CD14-positive monocyte (primary cell): ENCODE data around the gene LSM5. TPM values are rescaled to one million over a fixed set of nuclear protein-coding genes. Genes with fewer than 3 reads are reported as not detected.

Source experiments
- DNase-seq, 3 donors: peaks; one replicate each; pipeline ENCODE4 v3.0.0-alpha.2; 2011 to 2022
- H2AFZ ChIP-seq: 2 replicates; pipeline ENCODE4 v1.6.0; 2012; ENCODE audit warnings: mild to moderate bottlenecking, low read depth, low read length, inconsistent platforms; ENCODE audit not compliant: insufficient read depth, poor library complexity, severe bottlenecking
- H3K27ac ChIP-seq, 2 donors: 1 replicate in 1 of 2; 2 replicates in 1 of 2; pipeline ENCODE4 v1.5.1; 2012 to 2013; ENCODE audit warnings: low read length in 2 of 2, control low read depth in 1 of 2, inconsistent platforms in 1 of 2, low read depth in 1 of 2, mild to moderate bottlenecking in 1 of 2
- H3K27me3 ChIP-seq, 2 donors: one replicate each; pipeline versions ENCODE4 v1.6.0 to v1.6.1; 2011 to 2013; ENCODE audit warnings: low read length in 2 of 2; ENCODE audit not compliant: control insufficient read depth in 2 of 2, insufficient read depth in 2 of 2
- H3K36me3 ChIP-seq, 2 donors: replicated peaks in 1 of 2; 1 replicate in 1 of 2; 2 replicates in 1 of 2; pipeline versions ENCODE4 v1.5.1 to v1.6.1; 2012 to 2013; ENCODE audit warnings: low read length in 2 of 2, control low read depth in 1 of 2, inconsistent platforms in 1 of 2, mild to moderate bottlenecking in 1 of 2; ENCODE audit not compliant: insufficient read depth in 2 of 2, control insufficient read depth in 1 of 2
- H3K4me1 ChIP-seq, 2 donors: 1 replicate in 1 of 2; 2 replicates in 1 of 2; pipeline versions ENCODE4 v1.5.1 to v1.6.1; 2012 to 2013; ENCODE audit warnings: low read length in 2 of 2, control low read depth in 1 of 2, inconsistent platforms in 1 of 2, mild to moderate bottlenecking in 1 of 2, moderate library complexity in 1 of 2; ENCODE audit not compliant: insufficient read depth in 2 of 2, control insufficient read depth in 1 of 2
- H3K4me2 ChIP-seq: replicated peaks from 2 replicates; pipeline ENCODE3; 2012; ENCODE audit warnings: low read length, moderate library complexity, mild to moderate bottlenecking; ENCODE audit not compliant: poor library complexity, severe bottlenecking; ENCODE audit errors: extremely low read depth
- H3K4me3 ChIP-seq, 3 experiments: fragments of 200-600 bp in 1 of 3; sonication (generic) in 1 of 3; replicated peaks in 1 of 3; 1 replicate in 2 of 3; 2 replicates in 1 of 3; pipeline ENCODE4 v1.5.1; 2011 to 2013; ENCODE audit warnings: low read length in 3 of 3, mild to moderate bottlenecking in 3 of 3, control low read depth in 2 of 3, low read depth in 2 of 3, inconsistent platforms in 1 of 3, moderate library complexity in 1 of 3
- H3K79me2 ChIP-seq: 2 replicates; pipeline ENCODE4 v1.6.0; 2012; ENCODE audit warnings: mild to moderate bottlenecking, control low read depth, inconsistent platforms, low read length, moderate library complexity; ENCODE audit not compliant: insufficient read depth
- H3K9ac ChIP-seq: 2 replicates; pipeline ENCODE4 v1.6.0; 2017; ENCODE audit warnings: low read length, mild to moderate bottlenecking; ENCODE audit not compliant: insufficient read depth, poor library complexity, severe bottlenecking
- H3K9me3 ChIP-seq, 2 donors: replicated peaks in 1 of 2; 1 replicate in 1 of 2; 2 replicates in 1 of 2; pipeline versions ENCODE4 v1.5.1 to v1.6.1; 2012 to 2013; ENCODE audit warnings: low read length in 2 of 2, control low read depth in 1 of 2; ENCODE audit not compliant: control insufficient read depth in 1 of 2, insufficient read depth in 1 of 2
- H4K20me1 ChIP-seq: 2 replicates; pipeline ENCODE4 v1.6.0; 2012; ENCODE audit warnings: mild to moderate bottlenecking, low read length, control low read depth, moderate library complexity; ENCODE audit not compliant: insufficient read depth
- H3K27ac Mint-ChIP-seq, 7 donors: one replicate each; pipeline ENCODE4 v1.8.0; 2020; ENCODE audit warnings: mild to moderate bottlenecking in 7 of 7, mixed read lengths in 7 of 7, moderate library complexity in 6 of 7, inconsistent platforms in 2 of 7
- H3K27me3 Mint-ChIP-seq, 3 donors: one replicate each; pipeline ENCODE4 v1.8.0; 2021 to 2022; ENCODE audit warnings: low read depth in 3 of 3, mild to moderate bottlenecking in 3 of 3, mixed read lengths in 3 of 3, moderate library complexity in 3 of 3, inconsistent platforms in 1 of 3
- H3K36me3 Mint-ChIP-seq, 2 donors: one replicate each; pipeline ENCODE4 v1.8.0; 2020; ENCODE audit warnings: mixed read lengths in 2 of 2, inconsistent platforms in 1 of 2, mild to moderate bottlenecking in 1 of 2
- H3K4me1 Mint-ChIP-seq: one replicate; pipeline ENCODE4 v1.8.0; 2020; ENCODE audit warnings: mild to moderate bottlenecking, mixed read lengths
- H3K4me3 Mint-ChIP-seq, 2 donors: one replicate each; pipeline ENCODE4 v1.8.0; 2020; ENCODE audit warnings: mild to moderate bottlenecking in 2 of 2, mixed read lengths in 2 of 2, moderate library complexity in 1 of 2
- H3K9me3 Mint-ChIP-seq, 7 donors: one replicate each; pipeline ENCODE4 v1.8.0; 2020 to 2022; ENCODE audit warnings: mixed read lengths in 7 of 7, mild to moderate bottlenecking in 6 of 7, moderate library complexity in 6 of 7, inconsistent platforms in 2 of 7
- CTCF ChIP-seq: fragments of 200-600 bp; IDR thresholded peaks from one replicate; pipeline ENCODE4 v1.8.0; 2022; ENCODE audit warnings: antibody characterized with exemption, mild to moderate bottlenecking
- WGBS: methylation state at CpG from one replicate; pipeline ENCODE4 v1.1.5; 2013; ENCODE audit warnings: missing lambda C conversion rate; ENCODE audit not compliant: insufficient coverage; 5-methylcytosine and 5-hydroxymethylcytosine counted together
- intact Hi-C, 2 donors: fragments of 100-400 bp; cut with micrococcal nuclease; formaldehyde crosslinking; loops; one replicate each; pipeline versions ENCODE4 v1.15.0 to v1.15.1; 2023
- polyA plus RNA-seq, 3 donors: library from polyadenylated mRNA; depleted of rRNA in 1 of 3; unstranded in 2 of 3; stranded (reverse) in 1 of 3; fragments of 300-500 nt in 2 of 3; fragments of >200 nt in 1 of 3; fragmentation: Illumina TruSeq in 2 of 3; gene quantifications; 1 replicate in 2 of 3; 2 replicates in 1 of 3; pipeline ENCODE4 v1.2.3, GENCODE V29; 2012 to 2021

LSM5 gene
- polyA plus RNA-seq, 3 donors, result 16.4 to 81.1 (median 78.2) TPM

GRCh38 chr7:32495298-32496051, 5.3 kb upstream of the LSM5 start, which contains the start of gene AVL9:
Gene AVL9, plus strand, starts transcription at chr7:32495489. Its CDS starts 221 bp downstream, at chr7:32495710.
- H3K9me3 Mint-ChIP-seq, result peaks cover 0 to 8% (median 1%) of the 10 kb centered on the region in 7 donors
- peaks cover 0 to 5% (median 3%) of the 10 kb centered on the region in 3 donors for H3K27me3 Mint-ChIP-seq

More at GRCh38 chr7:32495298-32496051, 5.3 kb upstream of the LSM5 start, which contains the start of gene AVL9:
- Histone ChIP-seq H3K9me3 (no peaks in the 10 kb centered on the region), H3K4me1 (peaks cover 13 to 25% of the 10 kb centered on the region in 2 donors), H3K27ac (peak within 1 kb of the TSS; percentile 90 to 99), H2AFZ (peak within 1 kb of the TSS; percentile 92), H3K27me3 (no peaks in the 10 kb centered on the region), H4K20me1 (peaks cover 32% of the 10 kb centered on the region), H3K9ac (peak within 1 kb of the TSS; percentile 100), H3K79me2 (peaks cover 52% of the 10 kb centered on the region), H3K4me2 (peak within 1 kb of the TSS; percentile 87), H3K4me3 (peak within 1 kb of the TSS; percentile 76 to 94 (median 77)), H3K36me3 (no peaks in the 10 kb centered on the region)
- DNase-seq, result peak; percentile 89 to 96 (median 92)
- under 1% methylated on average over 53 of the region's 67 CpGs for WGBS
- peaks cover 36% of the 10 kb centered on the region for H3K4me1 Mint-ChIP-seq
- peak within 1 kb of the TSS; percentile 94 to 99 (median 96) for H3K27ac Mint-ChIP-seq
- no peak for TF ChIP-seq CTCF
- H3K4me3 Mint-ChIP-seq, result peak within 1 kb of the TSS; percentile 90 to 94
- peaks cover 3 to 13% of the 10 kb centered on the region in 2 donors for H3K36me3 Mint-ChIP-seq
- intact Hi-C loops, result loop anchor here (10.0 kb wide), 3 partner anchors 399 to 1901 kb away; partner anchors contain the start of genes GARS1 (in 1 of the 2), KBTBD2 (in 1 of the 2) and NT5C3A (in 1 of the 2)
